Fibroblast of lung (primary cell): Measurements from ENCODE around the gene MATN1. TPM values are rescaled to one million over a fixed set of nuclear protein-coding genes. Genes with fewer than 3 reads are reported as not detected.
A peak's percentile ranks its signal among the peaks of the same experiment; 100 is the strongest.

Experiments
- DNase-seq, 2 donors: peaks; one replicate each; pipeline versions ENCODE4 v3.0.0 to v3.0.0-alpha.2; 2010; ENCODE audit warnings: low read depth in 2 of 2
- H2AFZ ChIP-seq: 2 replicates; pipeline ENCODE4 v1.5.1; 2012; ENCODE audit warnings: low read length, control low read depth, inconsistent platforms
- H3K27ac ChIP-seq: 2 replicates; pipeline ENCODE4 v1.5.1; 2011; ENCODE audit warnings: low read length, control low read depth; ENCODE audit not compliant: insufficient read depth
- H3K27me3 ChIP-seq: 2 replicates; pipeline ENCODE4 v1.5.1; 2011; ENCODE audit warnings: mild to moderate bottlenecking, low read length; ENCODE audit not compliant: control insufficient read depth, insufficient read depth
- H3K36me3 ChIP-seq: 2 replicates; pipeline ENCODE4 v1.5.1; 2011; ENCODE audit warnings: low read length; ENCODE audit not compliant: control insufficient read depth, insufficient read depth
- H3K4me1 ChIP-seq: 2 replicates; pipeline ENCODE4 v1.5.1; 2011; ENCODE audit warnings: low read length; ENCODE audit not compliant: control insufficient read depth, insufficient read depth; ENCODE audit errors: extremely low read depth
- H3K4me2 ChIP-seq: 2 replicates; pipeline ENCODE4 v1.5.1; 2011; ENCODE audit warnings: low read length, control low read depth; ENCODE audit not compliant: insufficient read depth; ENCODE audit errors: extremely low read depth
- H3K4me3 ChIP-seq, 4 experiments: fragments of 200-600 bp in 1 of 4; sonication (generic) in 1 of 4; replicated peaks in 1 of 4; 2 replicates each; pipeline ENCODE4 v1.5.1; 2011 to 2016; ENCODE audit warnings: low read length in 4 of 4, low read depth in 3 of 4, mild to moderate bottlenecking in 3 of 4, control low read depth in 2 of 4, inconsistent platforms in 1 of 4, mixed read lengths in 1 of 4; ENCODE audit not compliant: insufficient read depth in 1 of 4; ENCODE audit errors: control extremely low read depth in 1 of 4
- H3K79me2 ChIP-seq: 2 replicates; pipeline ENCODE4 v1.5.1; 2012; ENCODE audit warnings: mild to moderate bottlenecking, low read length, inconsistent platforms; ENCODE audit not compliant: control insufficient read depth, insufficient read depth
- H3K9ac ChIP-seq: 2 replicates; pipeline ENCODE4 v1.5.1; 2011; ENCODE audit warnings: mild to moderate bottlenecking, low read length, control low read depth; ENCODE audit not compliant: insufficient read depth
- H3K9me3 ChIP-seq: 2 replicates; pipeline ENCODE4 v1.5.1; 2012; ENCODE audit warnings: low read depth, low read length; ENCODE audit not compliant: control insufficient read depth, insufficient read depth
- H4K20me1 ChIP-seq: 2 replicates; pipeline ENCODE4 v1.5.1; 2011; ENCODE audit warnings: low read length; ENCODE audit not compliant: control insufficient read depth, insufficient read depth; ENCODE audit errors: extremely low read depth
- EZH2 ChIP-seq: IDR thresholded peaks from 2 replicates; pipeline ENCODE4 v1.5.1; 2012; ENCODE audit warnings: low read length, control low read depth, mild to moderate bottlenecking; ENCODE audit errors: missing control alignments
- polyA plus RNA-seq, 2 donors: library from polyadenylated mRNA; depleted of rRNA in 1 of 2; stranded (reverse) in 1 of 2; unstranded in 1 of 2; fragments of >200 nt; gene quantifications; 2 replicates each; pipeline ENCODE4 v1.2.1, GENCODE V29; 2011 to 2012; ENCODE audit warnings: missing spikeins in 1 of 2
- total RNA-seq: library from RNA; depleted of rRNA; stranded (reverse); fragments of >200 nt; gene quantifications from 2 replicates; pipeline ENCODE4 v1.2.1, GENCODE V29; 2014
- TF ChIP-seq, protein P1 (sequence below), 2 donors: IDR thresholded peaks in 1 of 2; conservative IDR thresholded peaks in 1 of 2; 1 replicate in 1 of 2; 2 replicates in 1 of 2; pipeline ENCODE4 v1.5.1; 2011 to 2012; ENCODE audit warnings: low read length in 2 of 2, control low read depth in 1 of 2, inconsistent platforms in 1 of 2, low read depth in 1 of 2, mild to moderate bottlenecking in 1 of 2

Gene MATN1
- total and polyA plus RNA-seq, 2 donors (not counting 1 experiment from before 2014, with no cell fraction given), result not detected

GRCh38 chr1:30748098-30748698, 24.8 kb upstream of the MATN1 start:
- Histone ChIP-seq H4K20me1 (no peaks in the 10 kb centered on the region), H3K9ac (no peak overlapping the region), H3K4me1 (no peaks in the 10 kb centered on the region), H3K27me3 (no peaks in the 10 kb centered on the region), H3K4me2 (no peak overlapping the region), H2AFZ (no peak overlapping the region), H3K27ac (no peak overlapping the region), H3K4me3 (no peak overlapping the region), H3K9me3 (no peaks in the 10 kb centered on the region), H3K36me3 (no peaks in the 10 kb centered on the region), H3K79me2 (no peaks in the 10 kb centered on the region)
- peak in 1 of 2 donors; percentile 45 for DNase-seq
- TF ChIP-seq, protein P1, sequence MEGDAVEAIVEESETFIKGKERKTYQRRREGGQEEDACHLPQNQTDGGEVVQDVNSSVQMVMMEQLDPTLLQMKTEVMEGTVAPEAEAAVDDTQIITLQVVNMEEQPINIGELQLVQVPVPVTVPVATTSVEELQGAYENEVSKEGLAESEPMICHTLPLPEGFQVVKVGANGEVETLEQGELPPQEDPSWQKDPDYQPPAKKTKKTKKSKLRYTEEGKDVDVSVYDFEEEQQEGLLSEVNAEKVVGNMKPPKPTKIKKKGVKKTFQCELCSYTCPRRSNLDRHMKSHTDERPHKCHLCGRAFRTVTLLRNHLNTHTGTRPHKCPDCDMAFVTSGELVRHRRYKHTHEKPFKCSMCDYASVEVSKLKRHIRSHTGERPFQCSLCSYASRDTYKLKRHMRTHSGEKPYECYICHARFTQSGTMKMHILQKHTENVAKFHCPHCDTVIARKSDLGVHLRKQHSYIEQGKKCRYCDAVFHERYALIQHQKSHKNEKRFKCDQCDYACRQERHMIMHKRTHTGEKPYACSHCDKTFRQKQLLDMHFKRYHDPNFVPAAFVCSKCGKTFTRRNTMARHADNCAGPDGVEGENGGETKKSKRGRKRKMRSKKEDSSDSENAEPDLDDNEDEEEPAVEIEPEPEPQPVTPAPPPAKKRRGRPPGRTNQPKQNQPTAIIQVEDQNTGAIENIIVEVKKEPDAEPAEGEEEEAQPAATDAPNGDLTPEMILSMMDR (conservative IDR thresholded peaks at IDR 0.05 in 1 of 2, IDR thresholded peaks at IDR 0.05 in 1 of 2; ENCODE audit: low read depth in 1 of 2, low read length in 2 of 2), result no peak
- TF ChIP-seq EZH2, result no peak

- DNase-seq, result no peak
These were observed 23.9 kb upstream of the MATN1 start for GRCh38 chr1:30747033-30748008.

More at GRCh38 chr1:30747033-30748008, 23.9 kb upstream of the MATN1 start:
- H3K9ac ChIP-seq, result no peak overlapping the region
- H3K4me2 ChIP-seq, result no peak overlapping the region
- no peaks in the 10 kb centered on the region for H3K79me2 ChIP-seq
- H3K27ac ChIP-seq, result no peak overlapping the region
- H2AFZ ChIP-seq, result no peak overlapping the region
- no peaks in the 10 kb centered on the region for H3K9me3 ChIP-seq
- H3K4me3 ChIP-seq, result no peak overlapping the region
- H3K4me1 ChIP-seq, result no peaks in the 10 kb centered on the region
- no peak for TF ChIP-seq EZH2
- TF ChIP-seq, protein P1 (conservative IDR thresholded peaks at IDR 0.05 in 1 of 2, IDR thresholded peaks at IDR 0.05 in 1 of 2; ENCODE audit: low read depth in 1 of 2, low read length in 2 of 2), result no peak
- H3K27me3 ChIP-seq, result no peaks in the 10 kb centered on the region
- H4K20me1 ChIP-seq, result no peaks in the 10 kb centered on the region
- no peaks in the 10 kb centered on the region for H3K36me3 ChIP-seq
